EH (cell line): ENCODE data around the gene MEIS1.

Experiments used
- DNase-seq: peaks from one replicate; pipeline ENCODE4 v3.0.0-alpha.2; 2015; ENCODE audit warnings: low read depth

Gene MEIS1

DNA sequence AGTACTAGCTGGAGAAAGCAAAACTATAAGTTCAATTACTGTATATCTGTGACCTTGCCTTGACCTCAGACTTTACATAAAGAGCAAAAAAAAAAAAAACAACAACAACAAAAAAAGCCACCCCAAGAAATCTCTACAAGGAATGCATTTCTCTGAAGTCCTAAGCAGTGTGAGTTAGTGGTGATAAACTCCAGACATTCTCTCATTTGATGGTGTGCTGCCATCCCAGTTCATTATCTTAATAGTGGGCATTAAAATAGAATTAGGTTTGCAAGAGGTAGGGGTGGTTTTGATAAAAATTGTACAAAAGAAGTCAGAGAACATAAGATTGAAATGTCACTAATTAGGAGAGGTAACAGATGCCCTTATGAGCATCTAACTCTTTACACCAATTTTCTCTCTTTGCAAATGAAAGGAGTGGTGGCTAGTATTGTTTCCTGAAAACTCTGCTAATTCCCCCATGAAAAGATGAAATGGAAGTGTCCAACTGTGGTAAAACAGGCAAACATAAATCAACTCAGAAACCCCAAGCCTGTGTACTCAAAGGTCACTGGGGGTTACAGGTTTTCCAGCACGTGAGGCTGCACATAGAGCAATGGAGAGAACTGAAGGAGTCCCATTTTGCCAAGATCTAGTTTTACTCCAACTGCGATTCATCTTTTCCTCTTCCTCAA, 131.9 kb downstream of the MEIS1 start:
- no peak for DNase-seq

GRCh38 chr2:66567729-66568128, 132.8 kb downstream of the MEIS1 start:
- DNase-seq, result no peak

GRCh38 chr2:66568650-66569300, 133.8 kb downstream of the MEIS1 start:
- DNase-seq, result no peak

DNA sequence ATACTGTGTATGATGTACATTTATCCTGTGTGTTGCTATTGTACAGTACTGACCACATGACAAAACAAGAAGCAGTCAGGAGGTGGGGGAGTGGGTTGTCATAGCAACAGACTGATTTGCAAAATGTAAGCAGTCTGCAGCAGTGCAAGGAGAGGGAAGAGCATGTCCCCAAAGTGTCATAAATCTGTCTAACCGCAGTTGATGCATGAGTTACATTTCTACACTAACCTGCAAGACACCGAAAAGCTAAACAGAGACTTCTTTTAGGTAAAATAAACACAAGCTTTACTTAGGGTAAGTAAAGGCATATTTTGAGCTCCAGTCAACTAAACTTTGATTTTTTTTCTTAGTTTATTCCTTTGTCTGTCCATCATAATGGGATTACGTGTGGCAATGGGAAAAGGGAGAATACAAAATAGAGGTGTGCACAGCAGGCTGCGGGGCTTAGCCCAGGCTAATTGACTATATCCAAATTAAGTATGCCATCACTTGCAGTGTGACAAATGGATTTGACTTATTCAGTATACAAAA, 134.5 kb downstream of the MEIS1 start:
- DNase-seq, result peak; percentile 66

DNA sequence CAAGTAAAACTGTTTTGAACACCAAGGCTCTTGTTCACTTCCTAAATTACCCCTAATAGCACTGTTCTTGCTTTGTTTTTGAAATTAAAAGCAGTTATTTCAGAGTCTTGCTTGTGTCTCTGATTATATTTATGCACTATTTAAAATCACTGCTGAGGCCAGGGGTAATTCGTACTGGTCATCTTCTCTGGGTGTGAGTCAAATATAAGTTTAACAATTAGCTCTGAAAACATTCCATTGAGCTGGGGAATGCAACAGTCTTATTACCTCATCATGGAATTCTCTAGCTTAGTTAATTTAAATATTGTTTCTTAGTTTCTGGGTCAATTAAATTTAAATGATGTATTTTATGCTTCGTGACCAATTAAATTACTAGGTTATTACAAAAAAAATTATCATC, 135.0 kb downstream of the MEIS1 start:
- DNase-seq, result peak; percentile 56

DNA sequence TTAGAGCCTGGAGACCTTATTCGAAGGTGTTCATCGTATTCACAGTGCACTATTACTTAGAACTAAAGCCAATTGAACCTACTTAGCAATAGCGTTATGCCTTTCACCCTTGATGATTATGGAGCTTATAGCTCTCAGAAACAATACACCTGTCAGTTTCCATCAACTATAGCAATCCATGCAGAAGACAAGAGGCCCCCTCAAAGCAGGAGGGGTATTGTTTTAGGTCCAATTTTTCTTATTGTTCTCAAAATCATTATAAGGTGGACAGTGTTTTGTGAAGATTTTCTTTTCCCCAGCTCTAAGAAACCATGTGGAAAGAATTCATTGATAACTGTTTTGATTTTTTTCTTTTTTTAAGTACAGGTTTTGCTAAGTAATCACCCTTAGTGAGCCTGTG, 135.5 kb downstream of the MEIS1 start:
- no peak for DNase-seq

DNA sequence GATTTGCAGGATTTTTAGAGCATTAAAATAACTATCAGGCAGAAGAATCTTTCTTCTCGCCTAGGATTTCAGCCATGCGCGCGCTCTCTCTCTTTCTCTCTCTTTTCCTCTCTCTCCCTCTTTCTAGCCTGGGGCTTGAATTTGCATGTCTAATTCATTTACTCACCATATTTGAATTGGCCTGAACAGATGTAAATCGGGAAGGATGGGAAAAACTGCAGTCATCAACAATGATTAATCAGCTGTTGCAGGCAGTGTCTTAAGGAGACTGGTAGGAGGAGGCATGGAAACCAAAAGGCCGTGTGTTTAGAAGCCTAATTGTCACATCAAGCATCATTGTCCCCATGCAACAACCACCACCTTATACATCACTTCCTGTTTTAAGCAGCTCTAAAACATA, 137.0 kb downstream of the MEIS1 start:
- DNase-seq, result peak; percentile 48

GRCh38 chr2:66572391-66572790, 137.5 kb downstream of the MEIS1 start:
- no peak for DNase-seq

DNA sequence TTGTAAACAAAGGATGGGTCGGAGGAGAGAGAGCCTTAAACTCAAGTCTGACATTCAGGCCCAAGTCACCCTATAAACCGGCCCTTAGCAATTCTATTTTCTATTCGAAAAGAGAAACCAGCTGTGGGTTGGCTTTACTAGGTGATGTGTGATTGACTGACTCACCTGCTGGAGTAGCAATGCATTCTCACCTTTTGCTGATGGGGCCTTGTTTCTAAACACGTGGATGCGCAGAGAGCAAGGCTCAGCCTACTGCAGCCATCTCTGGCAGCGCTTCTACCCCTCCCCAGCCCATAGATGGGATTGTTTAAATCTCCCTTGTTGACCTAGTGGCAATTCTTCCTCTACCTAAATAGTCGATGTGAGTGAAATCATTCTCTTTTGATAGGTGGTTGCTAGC, 138.5 kb downstream of the MEIS1 start:
- DNase-seq, result no peak

DNA sequence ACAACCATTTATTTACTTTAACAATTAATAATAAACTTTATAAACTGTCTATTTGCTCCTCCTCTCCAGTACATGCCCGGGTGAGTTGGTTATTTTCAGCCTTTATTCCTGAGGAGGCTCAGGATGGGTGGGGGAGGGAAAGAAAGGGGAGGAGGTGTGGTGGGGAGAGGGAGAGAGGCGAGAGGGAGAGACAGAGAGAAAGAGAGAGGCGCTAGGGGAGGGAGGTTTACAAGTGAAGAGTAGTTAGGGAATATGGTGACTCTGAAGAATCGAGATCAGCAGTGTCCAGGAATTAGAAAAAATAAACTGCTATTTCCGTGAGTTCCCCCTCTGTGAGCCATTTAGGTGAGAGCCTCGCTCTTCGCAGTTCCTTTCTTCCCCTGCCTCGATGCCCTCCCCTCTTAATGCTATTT, 138.9 kb downstream of the MEIS1 start:
- peak; percentile 38 for DNase-seq

DNA sequence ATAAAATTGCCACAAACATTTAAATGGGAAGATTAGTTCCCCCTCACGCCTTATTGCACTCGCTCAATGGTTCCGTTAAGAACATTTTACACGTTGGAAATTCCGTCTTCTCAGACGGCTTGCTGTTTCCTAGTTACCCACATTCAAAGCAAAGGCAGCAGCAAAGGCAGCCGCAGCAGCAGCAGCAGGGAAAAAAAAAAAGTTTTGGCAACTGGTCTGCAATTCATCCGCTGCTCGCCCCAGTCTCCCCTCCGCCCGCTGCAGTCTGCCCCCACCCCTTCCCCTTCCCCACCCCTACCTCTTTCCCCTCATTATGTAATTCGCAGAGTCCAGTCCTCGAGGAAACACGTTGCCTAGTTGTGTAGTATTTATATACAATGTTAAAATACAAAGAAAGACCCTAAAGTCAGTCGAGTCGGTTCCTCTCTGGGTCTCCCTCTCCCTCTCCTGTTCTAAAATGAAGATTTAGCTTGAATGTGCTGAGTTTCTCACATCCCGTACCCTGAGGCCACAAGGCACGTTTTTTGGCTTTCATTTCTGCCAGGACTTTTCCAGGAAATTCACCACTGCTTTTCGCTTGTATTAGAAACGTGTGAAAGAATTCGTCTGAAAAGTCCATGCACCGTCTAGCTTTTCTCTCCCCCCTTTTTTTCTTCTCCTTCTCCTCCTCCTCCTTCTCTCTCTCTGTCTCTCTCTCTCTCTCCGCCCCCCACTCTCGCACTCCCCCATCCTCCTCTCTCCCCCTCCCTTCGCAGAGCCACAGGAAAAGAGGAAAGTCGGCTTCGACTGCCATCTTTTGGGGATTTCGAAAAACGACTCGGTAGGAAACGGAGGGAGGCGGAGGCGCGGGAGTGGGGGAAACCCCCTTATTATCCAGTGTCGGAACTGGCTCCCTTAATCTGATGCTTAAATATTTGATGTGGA, 140.0 kb downstream of the MEIS1 start:
- peak; percentile 85 for DNase-seq

DNA sequence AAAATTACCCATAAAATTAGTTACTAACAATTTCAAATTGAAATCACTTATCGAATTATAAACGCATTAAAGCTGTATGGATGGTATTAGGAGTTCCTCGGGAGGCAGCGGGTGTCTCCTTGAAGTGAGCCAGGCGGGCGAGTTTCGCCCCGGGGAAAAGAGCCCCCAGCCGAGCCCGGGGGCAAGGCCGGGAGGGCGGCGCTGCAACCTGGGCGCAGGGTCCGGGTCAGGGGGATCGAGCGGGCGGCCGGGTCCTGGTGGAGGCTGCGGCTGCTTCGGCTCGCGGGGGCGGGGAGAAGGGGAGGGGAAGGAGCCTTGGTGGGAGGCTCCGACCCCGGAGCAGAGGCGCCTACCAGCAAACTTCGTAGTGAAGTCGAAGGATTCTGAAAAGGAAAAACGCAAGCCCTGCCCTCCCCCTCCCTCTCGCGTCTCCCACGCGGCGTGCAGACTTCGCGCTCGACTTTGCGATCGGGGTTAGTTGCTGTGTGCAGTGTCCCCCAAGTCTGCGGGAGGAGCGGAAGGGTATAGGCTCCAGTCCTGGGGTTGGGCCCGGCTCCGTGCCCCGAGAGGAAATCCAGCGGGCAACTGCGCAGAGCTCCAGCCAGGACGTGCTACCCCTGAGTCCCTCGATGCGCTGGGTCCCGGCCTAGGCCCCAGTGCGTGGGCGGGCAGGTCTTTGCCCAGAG, 140.8 kb downstream of the MEIS1 start:
- peak; percentile 60 for DNase-seq

GRCh38 chr2:66576311-66576560, 141.3 kb downstream of the MEIS1 start:
- DNase-seq, result no peak

- peak; percentile 63 for DNase-seq
Observed at GRCh38 chr2:66576561-66577320, 141.8 kb downstream of the MEIS1 start.

- DNase-seq, result no peak
Observed at GRCh38 chr2:66577321-66578053, 142.6 kb downstream of the MEIS1 start.

GRCh38 chr2:66578054-66578686, 143.2 kb downstream of the MEIS1 start:
- no peak for DNase-seq

DNA sequence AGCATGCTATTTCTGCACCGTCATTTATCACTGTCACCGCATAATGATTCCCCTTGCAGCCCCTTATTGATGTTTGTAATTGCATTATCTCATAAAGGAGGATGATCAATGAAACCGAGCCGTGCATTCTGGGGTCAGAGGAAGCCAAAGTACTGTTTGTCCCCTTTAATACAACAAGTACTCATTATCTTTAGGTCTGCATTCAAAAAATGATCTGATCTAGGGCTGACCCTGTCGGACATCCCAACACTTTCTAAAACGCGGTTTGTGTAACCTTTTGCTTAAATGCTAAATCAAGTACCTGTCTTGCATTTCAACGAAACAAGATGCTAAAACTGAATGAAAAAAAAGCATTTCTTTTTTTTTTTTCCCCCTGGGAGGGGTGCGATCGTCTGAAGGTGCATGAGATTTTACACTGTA, 143.8 kb downstream of the MEIS1 start:
- DNase-seq, result no peak

DNA sequence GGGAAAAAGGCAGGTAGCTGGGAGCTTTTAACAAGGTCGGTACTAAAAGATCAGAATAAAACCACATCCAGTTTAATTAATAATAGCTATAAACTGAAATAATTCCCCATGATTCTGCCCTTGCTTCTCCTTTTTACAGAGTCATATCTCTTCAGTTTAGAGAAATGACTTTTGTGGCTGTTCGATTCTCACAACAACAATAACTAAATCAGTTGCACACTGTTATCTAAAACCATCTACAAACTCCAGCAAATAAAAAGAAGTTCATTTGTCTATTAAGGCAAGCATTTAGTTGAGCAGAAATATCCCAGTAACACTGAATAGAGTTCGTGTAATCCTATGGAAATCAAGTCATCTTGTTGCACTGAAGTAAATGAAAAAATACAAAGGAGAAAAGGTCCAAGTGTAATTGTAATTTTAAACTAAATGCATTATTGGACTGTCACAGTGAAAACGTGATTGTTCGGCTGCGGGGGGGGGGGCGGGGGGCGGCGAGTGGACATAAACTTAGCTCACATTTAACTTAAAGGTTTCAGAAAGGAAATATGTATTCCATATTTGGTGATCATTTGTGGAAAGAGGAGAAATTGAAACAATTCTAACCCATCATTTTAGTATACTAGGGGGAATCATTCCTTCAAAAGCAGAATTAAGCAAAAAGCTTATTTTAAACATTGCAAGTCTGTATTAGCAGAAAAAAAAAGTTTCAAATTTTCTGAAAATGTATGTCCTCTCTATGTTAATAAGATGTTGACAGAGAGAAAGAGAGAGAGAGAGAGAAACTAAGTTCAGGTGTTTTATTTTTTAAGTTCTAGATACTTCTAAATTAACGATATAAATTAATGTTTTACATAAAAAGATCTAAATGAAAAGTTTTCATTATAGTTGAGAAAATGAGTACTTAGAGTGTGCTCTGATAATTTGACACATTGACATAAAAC, 144.5 kb downstream of the MEIS1 start:
- DNase-seq, result no peak
